OCI-LY3 (cell line): ENCODE results near the gene MYCT1.

ENCODE experiments used
- CTCF ChIP-seq: fragments of 200-600, 300-600 bp; sonication (generic); IDR thresholded peaks from 2 replicates; pipeline ENCODE4 v1.5.1; 2014; ENCODE audit warnings: antibody characterized with exemption, low read length, low read depth
- EZH2phosphoT487 ChIP-seq: fragments of 200-600 bp; shearing (Covaris generic); IDR thresholded peaks from 2 replicates; pipeline ENCODE4 v1.6.1; 2018; ENCODE audit warnings: antibody characterized with exemption, mixed run types, low read depth

GRCh38 chr6:152685819-152686218 is 11.9 kb upstream of the MYCT1 start:
- TF ChIP-seq CTCF: no peak
- TF ChIP-seq EZH2phosphoT487: no peak
